ENCODE data around the gene CCM2. TPM values are rescaled to one million over a fixed set of nuclear protein-coding genes. Genes with fewer than 3 reads are reported as not detected.
A peak's percentile ranks its signal among the peaks of the same experiment; 100 is the strongest.

The CCM2 gene
- total RNA-seq, 3 donors from 2014 or later (not counting 1 experiment from before 2014, with no cell fraction given) = 66.2 to 104 (median 97.5) TPM

DNA sequence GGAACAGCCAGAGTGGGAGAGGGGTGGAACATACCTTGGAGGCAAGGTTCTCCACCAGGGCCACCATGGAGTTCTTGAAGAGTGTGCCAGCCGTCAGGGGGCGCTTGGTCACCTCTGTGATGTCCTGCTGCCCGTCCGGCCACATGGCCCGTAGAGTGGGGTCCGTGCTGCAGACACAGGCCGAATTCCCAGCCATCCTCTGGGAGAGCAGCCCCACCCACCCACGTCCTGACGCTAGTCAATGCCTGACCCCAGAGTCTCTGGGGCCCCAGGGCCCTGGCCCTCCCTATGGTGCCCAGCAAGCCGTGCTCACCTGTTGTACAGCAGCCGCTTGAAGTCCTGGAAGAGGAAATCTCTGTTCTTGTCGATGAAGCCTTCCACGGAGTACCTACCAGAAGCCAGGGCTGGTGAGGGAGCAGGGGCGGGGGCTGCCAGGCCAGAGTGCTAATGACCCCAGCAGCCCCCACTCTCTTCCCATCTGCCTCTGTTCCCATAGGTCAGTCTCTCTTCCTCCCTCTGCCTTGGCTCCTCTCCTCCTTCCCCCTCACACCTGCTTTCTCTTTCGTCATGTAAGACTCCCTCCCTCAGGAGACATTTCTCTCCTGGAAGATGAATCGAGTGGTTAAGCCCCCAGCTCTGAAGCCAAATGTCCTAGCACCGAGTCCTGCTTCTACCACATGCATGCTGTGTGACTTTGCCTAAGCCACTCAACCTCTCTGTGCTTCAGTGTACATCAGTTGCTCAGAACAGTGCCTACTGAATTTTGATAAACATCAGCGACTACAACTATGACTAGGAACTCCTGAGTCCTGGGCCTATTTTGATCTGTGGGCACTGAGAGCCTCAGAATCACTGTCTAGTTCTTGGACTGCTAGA is 32.2 kb upstream of the CCM2 start:
- Mint-ChIP-seq H3K4me3 (no peak overlapping the region), H3K9me3 (no peaks in the 10 kb centered on the region), H3K36me3 (no peaks in the 10 kb centered on the region), H3K27ac (peak overlapping the region; percentile 60 to 83), H3K27me3 (ENCODE audit: low read depth in 2 of 2) (no peaks in the 10 kb centered on the region), H3K4me1 (peaks cover 15 to 18% of the 10 kb centered on the region in 2 donors)
- H3K36me3 ChIP-seq (ENCODE audit: control insufficient read depth, insufficient read depth, low read length) = peaks cover 91% of the 10 kb centered on the region
- peak in 1 of 2 donors; percentile 6 for DNase-seq
- intact Hi-C loops (cut with micrococcal nuclease) = no loop called here
- WGBS (ENCODE audit: insufficient coverage) = 94% methylated on average over 18 of the region's 18 CpGs
- H3K9me3 ChIP-seq (ENCODE audit: control insufficient read depth, insufficient read depth, low read length) = no peaks in the 10 kb centered on the region
- TF ChIP-seq, protein P1, sequence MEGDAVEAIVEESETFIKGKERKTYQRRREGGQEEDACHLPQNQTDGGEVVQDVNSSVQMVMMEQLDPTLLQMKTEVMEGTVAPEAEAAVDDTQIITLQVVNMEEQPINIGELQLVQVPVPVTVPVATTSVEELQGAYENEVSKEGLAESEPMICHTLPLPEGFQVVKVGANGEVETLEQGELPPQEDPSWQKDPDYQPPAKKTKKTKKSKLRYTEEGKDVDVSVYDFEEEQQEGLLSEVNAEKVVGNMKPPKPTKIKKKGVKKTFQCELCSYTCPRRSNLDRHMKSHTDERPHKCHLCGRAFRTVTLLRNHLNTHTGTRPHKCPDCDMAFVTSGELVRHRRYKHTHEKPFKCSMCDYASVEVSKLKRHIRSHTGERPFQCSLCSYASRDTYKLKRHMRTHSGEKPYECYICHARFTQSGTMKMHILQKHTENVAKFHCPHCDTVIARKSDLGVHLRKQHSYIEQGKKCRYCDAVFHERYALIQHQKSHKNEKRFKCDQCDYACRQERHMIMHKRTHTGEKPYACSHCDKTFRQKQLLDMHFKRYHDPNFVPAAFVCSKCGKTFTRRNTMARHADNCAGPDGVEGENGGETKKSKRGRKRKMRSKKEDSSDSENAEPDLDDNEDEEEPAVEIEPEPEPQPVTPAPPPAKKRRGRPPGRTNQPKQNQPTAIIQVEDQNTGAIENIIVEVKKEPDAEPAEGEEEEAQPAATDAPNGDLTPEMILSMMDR (IDR thresholded peaks at IDR 0.05) = no peak
- no peaks in the 10 kb centered on the region for H3K4me1 ChIP-seq (ENCODE audit: control insufficient read depth, insufficient read depth, low read length)
- ATAC-seq = no peak
- H3K27ac ChIP-seq (ENCODE audit: low read length) = no peak overlapping the region
- H3K27me3 ChIP-seq (ENCODE audit: control insufficient read depth, insufficient read depth, low read length) = no peaks in the 10 kb centered on the region
- H3K4me3 ChIP-seq (ENCODE audit: low read length) = no peak overlapping the region

DNA sequence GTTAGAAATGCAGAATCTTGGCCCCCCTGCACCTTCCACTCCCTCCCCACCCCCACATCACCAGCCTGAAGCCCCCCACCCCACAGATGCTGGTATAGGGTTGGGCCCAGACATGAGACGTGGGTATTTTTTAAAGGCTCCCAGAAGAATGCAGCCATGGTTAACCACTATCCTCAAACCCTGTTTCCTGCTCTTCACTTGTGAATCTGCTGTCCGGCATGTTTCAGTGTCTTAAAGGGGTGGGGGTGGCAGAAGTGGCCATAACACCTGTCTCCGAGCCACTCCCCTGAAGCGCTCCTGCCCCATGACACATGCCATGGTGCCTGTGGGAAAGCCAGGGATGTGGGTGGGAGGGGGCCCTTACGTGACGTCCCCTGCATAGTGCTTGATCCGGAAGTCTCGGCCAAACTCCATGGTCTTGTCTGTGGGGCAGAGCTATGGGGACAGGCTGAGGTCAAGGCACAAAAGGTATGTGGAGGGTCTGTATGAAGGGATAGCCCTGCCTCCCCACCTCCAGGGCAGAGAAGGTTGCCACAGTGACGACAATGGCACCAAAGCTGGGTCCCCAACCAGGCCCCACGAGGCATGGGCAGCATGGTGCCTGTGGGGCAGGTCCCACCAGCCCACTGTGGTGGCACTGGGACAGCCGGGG is 30.8 kb upstream of the CCM2 start:
- DNase-seq (no peak), ATAC-seq (no peak)
- no peaks in the 10 kb centered on the region for H3K27me3 Mint-ChIP-seq (ENCODE audit: low read depth in 2 of 2)
- no peak overlapping the region for H3K4me3 Mint-ChIP-seq
- intact Hi-C loops (cut with micrococcal nuclease) = no loop called here
- no peaks in the 10 kb centered on the region for H3K36me3 Mint-ChIP-seq
- H3K27me3 ChIP-seq (ENCODE audit: control insufficient read depth, insufficient read depth, low read length) = no peaks in the 10 kb centered on the region
- peaks cover 16 to 18% of the 10 kb centered on the region in 2 donors for H3K4me1 Mint-ChIP-seq
- H3K36me3 ChIP-seq (ENCODE audit: control insufficient read depth, insufficient read depth, low read length) = peaks cover 99% of the 10 kb centered on the region
- WGBS (ENCODE audit: insufficient coverage) = 92% methylated on average over 10 of the region's 11 CpGs
- peak overlapping the region; percentile 54 to 83 for H3K27ac Mint-ChIP-seq
- H3K27ac ChIP-seq (ENCODE audit: low read length) = no peak overlapping the region
- H3K4me3 ChIP-seq (ENCODE audit: low read length) = no peak overlapping the region
- H3K4me1 ChIP-seq (ENCODE audit: control insufficient read depth, insufficient read depth, low read length) = peaks cover 10% of the 10 kb centered on the region
- TF ChIP-seq, protein P1 (IDR thresholded peaks at IDR 0.05) = no peak
- no peaks in the 10 kb centered on the region for H3K9me3 Mint-ChIP-seq
- no peaks in the 10 kb centered on the region for H3K9me3 ChIP-seq (ENCODE audit: control insufficient read depth, insufficient read depth, low read length)

DNA sequence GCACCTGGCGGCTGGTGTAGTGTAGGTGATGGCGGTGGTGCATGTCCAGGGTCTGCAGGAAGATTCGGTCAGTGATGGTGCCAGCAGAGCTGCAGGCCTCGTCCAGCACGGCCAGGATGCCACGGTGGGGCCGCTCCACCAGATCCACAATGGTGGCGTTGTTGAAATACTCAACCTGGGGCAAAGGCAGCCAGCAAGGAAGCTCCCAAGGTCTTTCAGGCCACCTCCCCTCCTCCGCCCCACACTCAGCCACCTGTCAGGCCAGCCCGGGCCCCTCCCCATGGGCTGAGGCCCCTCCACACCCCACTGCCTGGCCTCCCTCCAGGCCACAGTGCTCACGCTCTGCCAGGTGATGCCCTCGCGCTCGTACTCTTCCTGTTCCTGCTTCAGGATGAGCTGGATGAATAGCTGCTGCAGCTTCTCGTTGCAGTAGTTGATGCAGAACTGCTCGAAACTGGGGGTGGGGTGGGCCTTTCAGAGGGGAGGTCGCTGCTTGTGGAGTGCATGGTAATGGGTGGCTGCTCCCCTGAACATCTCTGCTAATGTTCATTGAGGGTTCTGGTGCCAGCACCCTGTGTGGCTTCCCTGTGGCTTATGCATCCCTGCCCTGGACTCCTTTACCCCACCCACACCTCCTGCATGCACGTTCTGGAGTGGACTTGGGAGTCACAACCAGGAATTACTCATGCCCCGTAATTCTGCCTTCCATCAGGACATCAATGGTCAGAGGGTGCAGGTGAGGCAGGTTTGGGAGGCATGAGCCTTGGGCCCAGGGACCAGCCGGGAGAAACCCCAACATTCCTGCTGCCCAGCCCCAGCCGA is 30.1 kb upstream of the CCM2 start:
- TF ChIP-seq, protein P1 (IDR thresholded peaks at IDR 0.05) = no peak
- no peaks in the 10 kb centered on the region for H3K27me3 Mint-ChIP-seq (ENCODE audit: low read depth in 2 of 2)
- DNase-seq = no peak
- no peaks in the 10 kb centered on the region for H3K9me3 ChIP-seq (ENCODE audit: control insufficient read depth, insufficient read depth, low read length)
- H3K27ac ChIP-seq (ENCODE audit: low read length) = no peak overlapping the region
- intact Hi-C loops (cut with micrococcal nuclease) = no loop called here
- no peaks in the 10 kb centered on the region for H3K27me3 ChIP-seq (ENCODE audit: control insufficient read depth, insufficient read depth, low read length)
- H3K4me1 Mint-ChIP-seq = peaks cover 16 to 22% of the 10 kb centered on the region in 2 donors
- 88% methylated on average over 21 of the region's 21 CpGs for WGBS (ENCODE audit: insufficient coverage)
- no peak for ATAC-seq
- no peak overlapping the region for H3K4me3 ChIP-seq (ENCODE audit: low read length)
- H3K36me3 Mint-ChIP-seq = no peaks in the 10 kb centered on the region
- no peak overlapping the region for H3K4me3 Mint-ChIP-seq
- peaks cover 18% of the 10 kb centered on the region for H3K4me1 ChIP-seq (ENCODE audit: control insufficient read depth, insufficient read depth, low read length)
- H3K36me3 ChIP-seq (ENCODE audit: control insufficient read depth, insufficient read depth, low read length) = peaks cover 99% of the 10 kb centered on the region
- peak overlapping the region in 1 of 2 donors; percentile 83 for H3K27ac Mint-ChIP-seq
- H3K9me3 Mint-ChIP-seq = no peaks in the 10 kb centered on the region
